Caco-2 (cell line): Measurements from ENCODE around the gene PLCB4. TPM values are rescaled to one million over a fixed set of nuclear protein-coding genes. Genes with fewer than 3 reads are reported as not detected.

Source experiments
- BruUV-seq: library from RNA; stranded (reverse); fragments of 400-500 nt; replicated peaks from 2 replicates; lab custom pipeline; 2021; lab: Mats Ljungman, UMichigan
- CTCF ChIA-PET: fragments of 300-600 bp; sonication (Branson Sonifier 250); formaldehyde crosslinking; loops from one replicate; lab custom pipeline; 2022; ENCODE audit warnings: antibody characterized with exemption; lab: Charles Lee
- POLR2A ChIA-PET: fragments of 300-600 bp; sonication (Branson Sonifier 250); formaldehyde crosslinking; loops from one replicate; lab custom pipeline; 2022; ENCODE audit warnings: antibody characterized with exemption; lab: Charles Lee
- DNase-seq, 2 experiments: peaks; one replicate each; pipeline versions ENCODE4 v3.0.0 to v3.0.0-alpha.2; 2020 to 2022
- H3K27me3 ChIP-seq: replicated peaks from 2 replicates; pipeline ENCODE4 v1.6.0; 2011; ENCODE audit warnings: low read length; ENCODE audit not compliant: control insufficient read depth, insufficient read depth
- H3K36me3 ChIP-seq: 2 replicates; pipeline ENCODE4 v1.5.1; 2011; ENCODE audit warnings: low read length; ENCODE audit not compliant: control insufficient read depth, insufficient read depth
- H3K4me1 ChIP-seq: fragments of 250-450 bp; sonication (Bioruptor Pico); 2 replicates; pipeline ENCODE4 v1.5.1; 2020; ENCODE audit warnings: mild to moderate bottlenecking
- H3K4me3 ChIP-seq: 2 replicates; pipeline ENCODE4 v1.5.1; 2011; ENCODE audit warnings: low read depth, mild to moderate bottlenecking, control low read depth, low read length
- H3K9me3 ChIP-seq: fragments of 250-450 bp; sonication (Bioruptor Pico); 2 replicates; pipeline ENCODE4 v1.5.1; 2020; ENCODE audit warnings: mild to moderate bottlenecking, moderate library complexity
- H3K27ac Mint-ChIP-seq: one replicate; pipeline ENCODE4 v1.8.0; 2022; ENCODE audit warnings: mixed read lengths; ENCODE audit not compliant: unreplicated experiment
- H3K27me3 Mint-ChIP-seq: one replicate; pipeline ENCODE4 v1.8.0; 2022; ENCODE audit warnings: mixed read lengths; ENCODE audit not compliant: insufficient read depth, unreplicated experiment
- H3K36me3 Mint-ChIP-seq: one replicate; pipeline ENCODE4 v1.8.0; 2022; ENCODE audit warnings: mild to moderate bottlenecking, mixed read lengths; ENCODE audit not compliant: insufficient read depth, unreplicated experiment
- H3K4me1 Mint-ChIP-seq: one replicate; pipeline ENCODE4 v1.8.0; 2022; ENCODE audit warnings: low read depth, mixed read lengths; ENCODE audit not compliant: unreplicated experiment
- H3K4me3 Mint-ChIP-seq: one replicate; pipeline ENCODE4 v1.8.0; 2022; ENCODE audit warnings: mild to moderate bottlenecking, moderate library complexity, mixed read lengths; ENCODE audit not compliant: unreplicated experiment
- H3K9me3 Mint-ChIP-seq: one replicate; pipeline ENCODE4 v1.8.0; 2022; ENCODE audit warnings: mixed read lengths; ENCODE audit not compliant: unreplicated experiment
- CTCF ChIP-seq, 2 experiments: fragments of 200-600 bp in 1 of 2; IDR thresholded peaks; 1 replicate in 1 of 2; 2 replicates in 1 of 2; pipeline versions ENCODE4 v1.5.1 to v1.8.0; 2011 to 2022; ENCODE audit warnings: antibody characterized with exemption in 1 of 2, control low read depth in 1 of 2, inconsistent platforms in 1 of 2, low read depth in 1 of 2, low read length in 1 of 2, mild to moderate bottlenecking in 1 of 2, moderate library complexity in 1 of 2; ENCODE audit not compliant: insufficient read depth in 1 of 2, severe bottlenecking in 1 of 2, unreplicated experiment in 1 of 2
- intact Hi-C: fragments of 100-400 bp; cut with micrococcal nuclease; formaldehyde crosslinking; loops from one replicate; pipeline ENCODE4 v1.10.0; 2022; ENCODE audit not compliant: unreplicated experiment
- total RNA-seq: library from RNA; stranded (reverse); gene quantifications from 2 replicates; pipeline ENCODE4 v1.2.3, GENCODE V29; 2022

Gene PLCB4
- total RNA-seq, 1 experiment from 2014 or later, result 3.0 TPM

GRCh38 chr20:9054176-9054575, 14.7 kb upstream of the PLCB4 start:
- no peak overlapping the region for H3K4me3 Mint-ChIP-seq
- no peak for TF ChIP-seq CTCF (IDR thresholded peaks at IDR 0.05; ENCODE audit: insufficient read depth in 1 of 2, low read depth in 1 of 2, low read length in 1 of 2, severe bottlenecking in 1 of 2, unreplicated experiment in 1 of 2)
- CTCF ChIA-PET, result no interaction called here
- H3K36me3 Mint-ChIP-seq, result no peaks in the 10 kb centered on the region
- Histone ChIP-seq H3K4me3 (no peak overlapping the region), H3K36me3 (no peaks in the 10 kb centered on the region), H3K4me1 (no peaks in the 10 kb centered on the region), H3K27me3 (no peaks in the 10 kb centered on the region), H3K9me3 (no peaks in the 10 kb centered on the region)
- intact Hi-C loops, result no loop called here
- POLR2A ChIA-PET, result no interaction called here
- H3K9me3 Mint-ChIP-seq, result no peaks in the 10 kb centered on the region
- H3K4me1 Mint-ChIP-seq, result no peaks in the 10 kb centered on the region
- no TSS peak for BruUV-seq
- DNase-seq, result no peak
- peaks cover 7% of the 10 kb centered on the region for H3K27me3 Mint-ChIP-seq
- no peak overlapping the region for H3K27ac Mint-ChIP-seq

GRCh38 chr20:9059931-9060330, 9.0 kb upstream of the PLCB4 start:
- no peaks in the 10 kb centered on the region for H3K4me1 Mint-ChIP-seq
- H3K36me3 Mint-ChIP-seq, result no peaks in the 10 kb centered on the region
- intact Hi-C loops, result no loop called here
- peaks cover 11% of the 10 kb centered on the region for H3K27me3 Mint-ChIP-seq
- Histone ChIP-seq H3K4me1 (no peaks in the 10 kb centered on the region), H3K36me3 (no peaks in the 10 kb centered on the region), H3K27me3 (no peaks in the 10 kb centered on the region), H3K9me3 (no peaks in the 10 kb centered on the region), H3K4me3 (no peak overlapping the region)
- H3K27ac Mint-ChIP-seq, result no peak overlapping the region
- H3K9me3 Mint-ChIP-seq, result peaks cover 6% of the 10 kb centered on the region
- ChIA-PET CTCF (no interaction called here), POLR2A (no interaction called here)
- no peak for DNase-seq
- BruUV-seq, result no TSS peak
- TF ChIP-seq CTCF (IDR thresholded peaks at IDR 0.05; ENCODE audit: insufficient read depth in 1 of 2, low read depth in 1 of 2, low read length in 1 of 2, severe bottlenecking in 1 of 2, unreplicated experiment in 1 of 2), result no peak
- no peak overlapping the region for H3K4me3 Mint-ChIP-seq

GRCh38 chr20:9061434-9061833, 7.5 kb upstream of the PLCB4 start:
- peaks cover 6% of the 10 kb centered on the region for H3K9me3 Mint-ChIP-seq
- no peaks in the 10 kb centered on the region for H3K4me1 ChIP-seq
- no TSS peak for BruUV-seq
- no peaks in the 10 kb centered on the region for H3K27me3 ChIP-seq
- no peaks in the 10 kb centered on the region for H3K4me1 Mint-ChIP-seq
- H3K4me3 Mint-ChIP-seq, result no peak overlapping the region
- TF ChIP-seq CTCF (IDR thresholded peaks at IDR 0.05; ENCODE audit: insufficient read depth in 1 of 2, low read depth in 1 of 2, low read length in 1 of 2, severe bottlenecking in 1 of 2, unreplicated experiment in 1 of 2), result no peak
- H3K36me3 ChIP-seq, result no peaks in the 10 kb centered on the region
- no peak overlapping the region for H3K4me3 ChIP-seq
- H3K36me3 Mint-ChIP-seq, result no peaks in the 10 kb centered on the region
- POLR2A ChIA-PET, result no interaction called here
- no peaks in the 10 kb centered on the region for H3K9me3 ChIP-seq
- intact Hi-C loops, result no loop called here
- no peak for DNase-seq
- no peak overlapping the region for H3K27ac Mint-ChIP-seq
- H3K27me3 Mint-ChIP-seq, result peaks cover 7% of the 10 kb centered on the region
- CTCF ChIA-PET, result no interaction called here
